Stimulated activated CD8-positive, alpha-beta memory T cell treated with anti-CD3 and anti-CD28 coated beads, Interleukin-12 subunit alpha, Interleukin-12 subunit beta, amount 100 ng/mL, for 4 hours (primary cell): ENCODE results near the gene HLA-C.
A peak's percentile ranks its signal among the peaks of the same experiment; 100 is the strongest.
"Not testable (repeated sequence)": the region's sequence is repeated elsewhere in the genome, so short reads cannot be mapped to it uniquely, and the experiment has no call there.

Experiments used
- DNase-seq: peaks from one replicate; pipeline ENCODE4 v3.0.0-alpha.2; 2020; ENCODE audit warnings: low read depth

Gene HLA-C

GRCh38 chr6:31270788-31271640 is 878 bp downstream of the HLA-C start:
- DNase-seq: peak; percentile 42

- DNase-seq: no peak
These were observed 3.1 kb downstream of the HLA-C start for GRCh38 chr6:31268836-31269235.

GRCh38 chr6:31268369-31268765 is 3.5 kb downstream of the HLA-C start:
- no peak for DNase-seq

DNA sequence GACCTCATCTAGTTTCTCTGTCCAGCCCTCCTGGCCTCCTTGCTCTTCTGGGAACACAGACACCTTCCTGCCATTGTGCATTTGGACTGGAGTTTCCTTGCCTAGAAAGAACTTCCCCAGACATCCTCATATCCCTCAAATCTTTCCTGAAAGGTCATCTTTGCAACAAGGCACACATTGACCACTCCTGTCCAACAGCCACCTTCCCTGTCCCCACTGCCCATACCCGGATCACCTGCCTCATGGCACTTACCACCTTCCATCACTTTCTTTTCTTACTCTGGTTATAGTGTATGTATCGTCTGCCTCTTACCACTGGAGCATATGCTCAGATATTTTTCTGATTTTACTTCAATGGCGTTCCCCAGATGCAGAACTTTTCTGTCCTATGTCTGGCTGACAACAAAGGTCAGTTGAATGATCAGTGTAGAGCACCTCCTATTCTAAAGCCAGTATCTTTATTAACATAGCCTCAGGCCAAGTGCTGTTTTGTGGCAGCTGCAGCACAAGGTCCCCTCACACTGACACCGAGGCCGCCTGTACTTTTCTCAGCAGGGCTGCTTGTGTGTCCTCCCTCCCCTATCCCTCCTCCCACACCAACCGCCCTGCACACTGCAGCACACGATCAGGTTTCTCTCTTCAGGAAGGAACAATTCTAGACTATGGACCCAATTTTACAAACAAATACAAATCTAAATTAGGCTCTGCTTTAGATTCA is 4.1 kb downstream of the HLA-C start:
- no peak for DNase-seq

DNA sequence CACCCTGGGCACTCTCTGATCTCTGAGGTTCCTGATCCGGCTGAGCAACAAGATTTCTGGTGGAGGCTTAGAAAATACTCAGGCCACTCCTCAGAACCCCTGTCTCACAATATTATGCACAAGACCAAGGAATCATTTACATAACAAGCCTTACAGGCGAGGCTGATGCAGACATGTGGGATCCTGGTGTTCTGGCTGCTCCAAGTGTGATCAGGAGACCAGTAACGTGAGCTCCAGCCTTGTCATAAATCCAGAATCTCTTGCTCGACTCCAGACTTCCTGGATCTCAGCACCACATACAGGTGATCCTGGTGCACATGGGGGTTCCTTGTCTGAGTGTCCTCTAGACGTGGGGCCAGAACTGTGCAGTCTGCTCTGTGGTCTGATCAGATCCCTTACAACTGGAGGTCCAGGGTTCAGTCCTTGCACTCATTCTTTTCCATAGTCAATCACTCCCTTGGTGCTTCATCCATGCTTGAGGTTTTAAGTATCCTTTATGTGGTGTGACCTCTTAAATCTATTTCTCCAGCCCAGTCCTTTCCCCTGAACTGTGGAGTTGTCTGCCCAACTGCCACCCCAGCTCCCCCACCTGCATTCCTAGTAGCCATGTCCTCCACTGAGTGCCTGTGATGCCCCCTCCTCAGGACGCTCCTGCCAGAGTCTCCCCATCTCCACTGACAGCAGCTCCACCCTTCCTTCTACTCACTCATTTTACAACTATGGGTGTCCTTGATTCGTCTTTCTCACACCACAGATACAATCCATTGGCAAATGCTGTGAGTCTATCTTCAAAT is 5.1 kb downstream of the HLA-C start:
- DNase-seq: no peak

GRCh38 chr6:31265926-31266325 is 6.0 kb downstream of the HLA-C start:
- DNase-seq: no peak

DNA sequence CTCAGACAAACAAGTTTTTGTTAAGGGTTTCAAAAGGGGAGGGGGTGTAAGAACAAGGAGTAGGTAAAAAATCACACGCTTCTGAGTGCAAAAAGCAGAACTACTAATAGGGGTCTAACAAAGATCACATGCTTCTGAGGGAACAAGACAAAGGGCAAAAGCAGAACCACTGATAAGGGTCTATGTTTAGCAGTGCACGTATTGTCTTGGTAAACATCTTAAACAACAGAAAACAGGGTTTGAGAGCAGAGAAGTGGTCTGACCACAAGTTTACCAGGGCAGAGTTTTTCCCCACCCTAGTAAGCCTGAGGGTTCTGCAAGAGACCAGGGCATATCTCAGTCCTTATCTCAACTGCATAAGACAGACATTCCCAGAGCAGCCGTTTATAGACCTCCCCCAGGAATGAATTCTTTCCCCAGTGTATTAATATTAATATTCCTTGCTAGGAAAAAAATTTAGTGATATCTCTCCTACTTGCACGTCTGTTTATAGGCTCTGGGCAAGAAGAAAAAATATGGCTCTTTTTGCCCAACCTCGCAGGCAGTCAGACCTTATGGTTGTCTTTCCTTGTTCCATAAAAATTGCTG is 8.5 kb downstream of the HLA-C start:
- DNase-seq: not testable (repeated sequence)

GRCh38 chr6:31259995-31260394 is 11.9 kb downstream of the HLA-C start:
- DNase-seq: not testable (repeated sequence)

- DNase-seq: no peak
These were observed 19.3 kb downstream of the HLA-C start for GRCh38 chr6:31252625-31253024.

GRCh38 chr6:31251261-31251660 is 20.6 kb downstream of the HLA-C start:
- no peak for DNase-seq

- no peak for DNase-seq
These were observed 22.7 kb downstream of the HLA-C start for GRCh38 chr6:31249184-31249583.

- no peak for DNase-seq
These were observed 24.1 kb downstream of the HLA-C start for GRCh38 chr6:31247813-31248212.

- no peak for DNase-seq
These were observed 25.8 kb downstream of the HLA-C start for GRCh38 chr6:31246051-31246521.

DNA sequence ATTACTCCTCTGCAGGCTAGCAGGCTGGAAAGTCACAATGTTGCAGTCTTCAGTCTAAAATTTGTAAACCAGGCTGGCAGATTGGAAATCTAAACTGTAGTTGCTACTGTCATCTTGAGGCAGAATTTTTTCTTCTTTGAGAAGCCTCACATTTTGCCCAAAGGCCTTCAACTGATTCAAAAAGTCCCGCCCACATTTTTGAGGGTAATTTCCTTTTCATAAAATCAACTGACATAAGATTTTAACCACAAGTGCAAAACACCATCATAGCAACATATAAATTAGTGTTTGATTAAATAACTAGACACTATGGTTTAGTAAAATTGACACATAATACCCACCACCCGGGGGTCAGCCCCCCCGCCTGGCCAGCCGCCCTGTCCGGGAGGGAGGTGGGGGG is 28.4 kb downstream of the HLA-C start:
- no peak for DNase-seq

GRCh38 chr6:31239854-31240253 is 32.0 kb downstream of the HLA-C start:
- DNase-seq: no peak

GRCh38 chr6:31234101-31234500 is 37.8 kb downstream of the HLA-C start:
- not testable (repeated sequence) for DNase-seq

GRCh38 chr6:31228476-31228875 is 43.4 kb downstream of the HLA-C start:
- no peak for DNase-seq

DNA sequence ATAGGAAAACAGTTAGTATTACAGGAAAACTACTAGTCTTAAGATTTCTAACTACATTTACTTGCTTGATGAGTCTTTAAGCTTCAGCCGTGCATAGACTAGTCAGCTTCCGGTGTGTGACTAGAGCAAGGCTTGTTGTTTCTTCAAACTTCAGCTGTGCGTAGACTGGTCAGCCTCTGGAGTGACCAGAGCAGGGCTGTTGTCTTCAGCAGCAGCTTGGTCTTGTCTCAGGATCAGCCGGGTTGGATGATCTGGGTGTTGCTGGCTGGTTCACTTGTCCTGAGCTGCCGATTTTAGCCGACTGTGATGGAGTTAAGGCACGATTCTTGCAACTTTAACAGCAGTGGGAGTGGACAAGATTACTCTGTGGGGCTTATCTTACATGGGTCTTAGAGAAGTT is 44.7 kb downstream of the HLA-C start:
- no peak for DNase-seq

- no peak for DNase-seq
These were observed 46.2 kb downstream of the HLA-C start for GRCh38 chr6:31225735-31226134.

DNA sequence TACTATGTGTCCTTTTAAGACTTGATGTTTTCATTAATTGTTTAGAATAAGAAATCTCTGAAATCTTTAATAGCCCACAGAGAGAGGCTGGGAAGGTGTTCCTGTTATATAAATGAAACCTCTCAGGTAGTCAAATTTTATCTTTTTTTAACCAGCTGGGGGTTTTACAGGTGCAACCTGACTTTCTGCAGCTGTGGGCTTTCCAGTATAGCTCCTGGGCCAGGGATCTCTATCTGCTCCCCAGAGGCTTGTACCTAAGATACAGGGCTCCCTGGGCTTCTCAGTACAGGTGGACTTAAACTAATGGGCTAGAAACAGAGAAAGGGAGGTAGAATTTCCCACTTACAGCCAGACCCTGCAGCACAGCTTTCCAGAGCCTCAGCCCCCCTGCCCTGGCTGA is 49.4 kb downstream of the HLA-C start:
- DNase-seq: no peak
